ENCODE results near the gene NCOA5.

GRCh38 chr20:46108976-46109375 is 19.2 kb upstream of the NCOA5 start:
- TF ChIP-seq, protein P1, sequence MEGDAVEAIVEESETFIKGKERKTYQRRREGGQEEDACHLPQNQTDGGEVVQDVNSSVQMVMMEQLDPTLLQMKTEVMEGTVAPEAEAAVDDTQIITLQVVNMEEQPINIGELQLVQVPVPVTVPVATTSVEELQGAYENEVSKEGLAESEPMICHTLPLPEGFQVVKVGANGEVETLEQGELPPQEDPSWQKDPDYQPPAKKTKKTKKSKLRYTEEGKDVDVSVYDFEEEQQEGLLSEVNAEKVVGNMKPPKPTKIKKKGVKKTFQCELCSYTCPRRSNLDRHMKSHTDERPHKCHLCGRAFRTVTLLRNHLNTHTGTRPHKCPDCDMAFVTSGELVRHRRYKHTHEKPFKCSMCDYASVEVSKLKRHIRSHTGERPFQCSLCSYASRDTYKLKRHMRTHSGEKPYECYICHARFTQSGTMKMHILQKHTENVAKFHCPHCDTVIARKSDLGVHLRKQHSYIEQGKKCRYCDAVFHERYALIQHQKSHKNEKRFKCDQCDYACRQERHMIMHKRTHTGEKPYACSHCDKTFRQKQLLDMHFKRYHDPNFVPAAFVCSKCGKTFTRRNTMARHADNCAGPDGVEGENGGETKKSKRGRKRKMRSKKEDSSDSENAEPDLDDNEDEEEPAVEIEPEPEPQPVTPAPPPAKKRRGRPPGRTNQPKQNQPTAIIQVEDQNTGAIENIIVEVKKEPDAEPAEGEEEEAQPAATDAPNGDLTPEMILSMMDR (IDR thresholded peaks at IDR 0.05 in 8 of 11, conservative IDR thresholded peaks at IDR 0.05 in 3 of 11) = no peak
- TF ChIP-seq POLR2A (IDR thresholded peaks at IDR 0.05) (no peak), POLR2AphosphoS5 (IDR thresholded peaks at IDR 0.05) (no peak)
